IMR-90 (cell line): ENCODE data around the gene EPB41L4A. TPM values are rescaled to one million over a fixed set of nuclear protein-coding genes. Genes with fewer than 3 reads are reported as not detected.

Experiments
- ATAC-seq: fragments of 200-7000 bp; cut with Tn5 transposase; 2 replicates; pipeline ENCODE4 v1.9.1; 2020; ENCODE audit warnings: low read depth, mild to moderate bottlenecking, moderate library complexity
- BruUV-seq: library from RNA; stranded (reverse); fragments of 400-500 nt; replicated peaks from 2 replicates; lab custom pipeline; 2021; lab: Mats Ljungman, UMichigan
- CTCF ChIA-PET: fragments of 300-600 bp; formaldehyde crosslinking; extraction: SDS; loops from one replicate; lab custom pipeline; 2021; ENCODE audit warnings: antibody characterized with exemption; lab: Yijun Ruan, JAX
- POLR2A ChIA-PET: fragments of 300-600 bp; sonication (Branson Sonifier 250); formaldehyde crosslinking; loops from one replicate; lab custom pipeline; 2022; ENCODE audit warnings: antibody characterized with exemption; ENCODE audit not compliant: unreplicated experiment; lab: Charles Lee
- DNase-seq: peaks from one replicate; pipeline ENCODE4 v3.0.0; 2013
- H2AFZ ChIP-seq: replicated peaks from 2 replicates; pipeline ENCODE3; 2013; ENCODE audit warnings: low read length, mild to moderate bottlenecking; ENCODE audit not compliant: poor library complexity
- H2AK5ac ChIP-seq: 2 replicates; pipeline ENCODE4 v1.6.1; 2013; ENCODE audit warnings: low read depth, low read length, inconsistent platforms
- H2AK9ac ChIP-seq: replicated peaks from 2 replicates; pipeline ENCODE3; 2013; ENCODE audit warnings: mild to moderate bottlenecking, low read depth, low read length, moderate library complexity; ENCODE audit not compliant: poor library complexity
- H2BK120ac ChIP-seq: 2 replicates; pipeline ENCODE4 v1.6.1; 2013; ENCODE audit warnings: low read depth, low read length, inconsistent platforms
- H2BK15ac ChIP-seq: 3 replicates; pipeline ENCODE4 v1.6.1; 2013; ENCODE audit warnings: low read depth, low read length, inconsistent platforms
- H2BK20ac ChIP-seq: 2 replicates; pipeline ENCODE4 v1.6.1; 2013; ENCODE audit warnings: low read depth, mild to moderate bottlenecking, inconsistent platforms, low read length, moderate library complexity
- H2BK5ac ChIP-seq: 2 replicates; pipeline ENCODE4 v1.6.1; 2013; ENCODE audit warnings: mild to moderate bottlenecking, low read depth, low read length, inconsistent platforms; ENCODE audit not compliant: poor library complexity, severe bottlenecking
- H3K14ac ChIP-seq: replicated peaks from 2 replicates; pipeline ENCODE4 v1.6.1; 2013; ENCODE audit warnings: low read depth, low read length, inconsistent platforms
- H3K18ac ChIP-seq: 2 replicates; pipeline ENCODE4 v1.6.1; 2013; ENCODE audit warnings: low read depth, low read length, control low read depth
- H3K23ac ChIP-seq: 2 replicates; pipeline ENCODE4 v1.6.1; 2013; ENCODE audit warnings: low read depth, low read length, inconsistent platforms
- H3K27ac ChIP-seq: 2 replicates; pipeline ENCODE4 v1.5.1; 2013; ENCODE audit warnings: mild to moderate bottlenecking, control low read depth, low read length; ENCODE audit not compliant: insufficient read depth
- H3K27me3 ChIP-seq: 2 replicates; pipeline ENCODE4 v1.6.1; 2013; ENCODE audit warnings: low read length; ENCODE audit not compliant: control insufficient read depth, insufficient read depth
- H3K36me3 ChIP-seq: 2 replicates; pipeline ENCODE4 v1.6.1; 2013; ENCODE audit warnings: low read length, mixed read lengths; ENCODE audit not compliant: control insufficient read depth, insufficient read depth
- H3K4ac ChIP-seq: 2 replicates; pipeline ENCODE4 v1.6.1; 2013; ENCODE audit warnings: low read depth, low read length, inconsistent platforms
- H3K4me1 ChIP-seq: 2 replicates; pipeline ENCODE4 v1.6.1; 2013; ENCODE audit warnings: low read length, mixed read lengths; ENCODE audit not compliant: control insufficient read depth, insufficient read depth
- H3K4me2 ChIP-seq: 2 replicates; pipeline ENCODE4 v1.6.1; 2013; ENCODE audit warnings: low read depth, mild to moderate bottlenecking, control low read depth, low read length, moderate library complexity
- H3K4me3 ChIP-seq: 2 replicates; pipeline ENCODE4 v1.5.1; 2013; ENCODE audit warnings: low read depth, mild to moderate bottlenecking, control low read depth, low read length, moderate library complexity; ENCODE audit not compliant: insufficient read depth
- H3K56ac ChIP-seq: 2 replicates; pipeline ENCODE4 v1.6.1; 2013; ENCODE audit warnings: low read length, inconsistent platforms; ENCODE audit not compliant: insufficient read depth; ENCODE audit errors: extremely low read depth
- H3K79me1 ChIP-seq, 2 experiments: 2 replicates each; pipeline ENCODE4 v1.6.1; 2013; ENCODE audit warnings: low read length in 2 of 2, inconsistent platforms in 1 of 2, low read depth in 1 of 2
- H3K9ac ChIP-seq: 2 replicates; pipeline ENCODE4 v1.6.1; 2013; ENCODE audit warnings: low read depth, low read length, control low read depth
- H3K9me1 ChIP-seq: 2 replicates; pipeline ENCODE4 v1.6.1; 2013; ENCODE audit warnings: low read length, inconsistent platforms; ENCODE audit not compliant: insufficient read depth
- H3K9me3 ChIP-seq: 2 replicates; pipeline ENCODE4 v1.6.1; 2013; ENCODE audit warnings: low read length; ENCODE audit not compliant: control insufficient read depth, insufficient read depth
- H4K20me1 ChIP-seq: 2 replicates; pipeline ENCODE4 v1.6.1; 2013; ENCODE audit warnings: low read length, inconsistent platforms; ENCODE audit not compliant: insufficient read depth
- H4K5ac ChIP-seq: 2 replicates; pipeline ENCODE4 v1.6.1; 2013; ENCODE audit warnings: mild to moderate bottlenecking, low read depth, low read length, control low read depth
- H4K8ac ChIP-seq, 2 experiments: 2 replicates each; pipeline ENCODE4 v1.6.1; 2013; ENCODE audit warnings: low read depth in 2 of 2, low read length in 2 of 2, control low read depth in 1 of 2, inconsistent platforms in 1 of 2
- H4K91ac ChIP-seq: 2 replicates; pipeline ENCODE4 v1.6.1; 2013; ENCODE audit warnings: low read depth, low read length, inconsistent platforms; ENCODE audit not compliant: insufficient read depth
- BHLHE40 ChIP-seq: fragments of 150-350 bp; IDR thresholded peaks from 2 replicates; pipeline ENCODE4 v1.6.1; 2016; ENCODE audit warnings: mild to moderate bottlenecking, low read depth, low read length
- CEBPB ChIP-seq: IDR thresholded peaks from 2 replicates; pipeline ENCODE4 v1.6.1; 2012; ENCODE audit warnings: low read depth, low read length, improper control_type of control experiment
- CHD1 ChIP-seq: IDR thresholded peaks from 2 replicates; pipeline ENCODE4 v1.6.1; 2012; ENCODE audit warnings: low read depth, low read length, improper control_type of control experiment
- FOS ChIP-seq: fragments of 150-350 bp; IDR thresholded peaks from 2 replicates; pipeline ENCODE4 v1.6.1; 2016; ENCODE audit warnings: low read depth, low read length
- MAFK ChIP-seq: IDR thresholded peaks from 2 replicates; pipeline ENCODE4 v1.6.1; 2012; ENCODE audit warnings: low read depth, low read length, improper control_type of control experiment
- MAZ ChIP-seq: IDR thresholded peaks from 2 replicates; pipeline ENCODE4 v1.6.1; 2012; ENCODE audit warnings: low read depth, mild to moderate bottlenecking, low read length, improper control_type of control experiment, moderate library complexity, borderline replicate concordance
- MXI1 ChIP-seq: IDR thresholded peaks from 2 replicates; pipeline ENCODE4 v1.6.1; 2012; ENCODE audit warnings: low read depth, mild to moderate bottlenecking, low read length, moderate library complexity, borderline replicate concordance
- NFE2L2 ChIP-seq: fragments of 150-350 bp; IDR thresholded peaks from 2 replicates; pipeline ENCODE4 v1.6.1; 2016; ENCODE audit warnings: low read depth, mild to moderate bottlenecking, low read length
- POLR2A ChIP-seq: IDR thresholded peaks from 2 replicates; pipeline ENCODE4 v1.6.1; 2012; ENCODE audit warnings: mild to moderate bottlenecking, low read depth, low read length
- RAD21 ChIP-seq: IDR thresholded peaks from 2 replicates; pipeline ENCODE4 v1.6.1; 2012; ENCODE audit warnings: low read length, improper control_type of control experiment
- RCOR1 ChIP-seq: IDR thresholded peaks from 2 replicates; pipeline ENCODE4 v1.6.1; 2012; ENCODE audit warnings: mild to moderate bottlenecking, low read length, improper control_type of control experiment; ENCODE audit not compliant: insufficient replicate concordance
- RFX5 ChIP-seq: IDR thresholded peaks from 2 replicates; pipeline ENCODE4 v1.8.0; 2012; ENCODE audit warnings: low read depth, mild to moderate bottlenecking, low read length, moderate library complexity
- SMC3 ChIP-seq: fragments of 150-350 bp; IDR thresholded peaks from 2 replicates; pipeline ENCODE4 v1.6.1; 2016; ENCODE audit warnings: low read depth, mild to moderate bottlenecking, antibody characterized with exemption, low read length, moderate library complexity
- WGBS, 2 experiments: methylation state at CpG; one replicate each; pipeline versions ENCODE4 v1.1.5 to v1.1.7; 2013; ENCODE audit warnings: missing lambda C conversion rate in 2 of 2; ENCODE audit not compliant: insufficient read length in 1 of 2; ENCODE audit errors: extremely low coverage in 2 of 2; 5-methylcytosine and 5-hydroxymethylcytosine counted together
- dilution Hi-C: fragments of 300-500 bp; cut with HindIII; formaldehyde crosslinking; loops from one replicate; pipeline ENCODE4 v1.14.3; 2018; ENCODE audit warnings: low sequenced_read_pairs; ENCODE audit not compliant: unreplicated experiment
- in situ Hi-C: fragments of 300-500 bp; cut with MboI; formaldehyde crosslinking; loops from 3 replicates; pipeline ENCODE4 v1.14.3; 2019; ENCODE audit warnings: low sequenced_read_pairs, inconsistent platforms, mixed read lengths
- intact Hi-C: fragments of 100-400 bp; cut with micrococcal nuclease; formaldehyde crosslinking; loops from 2 replicates; pipeline ENCODE4 v1.10.0; 2022
- polyA plus RNA-seq, 3 experiments: library from polyadenylated mRNA; depleted of rRNA; stranded (reverse); fragments of >200 nt; gene quantifications; 2 replicates each; pipeline ENCODE4 v1.2.3, GENCODE V29; 2012; ENCODE audit warnings: low replicate concordance in 1 of 3
- total RNA-seq: library from RNA; depleted of rRNA; stranded (reverse); fragments of >200 nt; gene quantifications from 2 replicates; pipeline ENCODE4 v1.2.3, GENCODE V29; 2012
- TF ChIP-seq, protein P1 (sequence below): fragments of 150-350 bp; IDR thresholded peaks from 2 replicates; pipeline ENCODE4 v1.6.1; 2016; ENCODE audit warnings: low read depth, mild to moderate bottlenecking, low read length, moderate library complexity, borderline replicate concordance
- TF ChIP-seq, protein P2 (sequence below): conservative IDR thresholded peaks from 2 replicates; pipeline ENCODE4 v1.5.1; 2012; ENCODE audit warnings: mild to moderate bottlenecking, low read depth, low read length, improper control_type of control experiment
- TF ChIP-seq, protein P3 (sequence below): fragments of 150-350 bp; IDR thresholded peaks from 2 replicates; pipeline ENCODE4 v1.6.1; 2017; ENCODE audit warnings: mild to moderate bottlenecking, antibody characterized with exemption, low read length, low read depth

The EPB41L4A gene
- total and polyA plus RNA-seq, 2 of the 4 experiments (the other 2 are of a cell fraction): under 0.01 to 0.02 TPM

DNA sequence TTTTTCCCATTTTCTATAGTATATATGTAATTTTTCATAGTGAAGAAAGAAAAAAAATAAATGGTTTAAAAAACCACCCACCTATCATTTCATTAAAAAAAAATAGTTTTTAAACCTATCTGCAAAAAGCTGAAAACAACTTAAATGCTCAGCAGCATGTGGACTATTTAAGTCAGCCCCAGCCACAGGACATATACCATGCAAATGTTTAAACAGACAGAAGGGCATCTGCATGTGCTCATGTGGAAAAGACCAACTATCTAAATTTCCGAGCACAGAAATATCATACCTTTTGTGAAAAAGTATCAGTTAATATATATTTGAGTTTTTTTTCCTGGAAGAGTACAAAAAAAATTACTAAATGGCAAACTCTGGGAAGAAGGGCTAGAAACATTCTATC is 143.4 kb downstream of the EPB41L4A start:
- Histone ChIP-seq H2BK15ac (no peak overlapping the region), H2AFZ (no peak overlapping the region), H3K36me3 (no peaks in the 10 kb centered on the region), H3K4me3 (no peak overlapping the region), H4K8ac (no peak overlapping the region), H3K79me1 (no peaks in the 10 kb centered on the region), H2AK5ac (no peak overlapping the region), H3K14ac (no peak overlapping the region), H3K9me3 (no peaks in the 10 kb centered on the region), H2BK120ac (no peak overlapping the region), H4K20me1 (no peaks in the 10 kb centered on the region), H3K27me3 (no peaks in the 10 kb centered on the region), H3K9me1 (no peaks in the 10 kb centered on the region), H4K91ac (no peak overlapping the region), H3K56ac (no peak overlapping the region), H3K4me2 (no peak overlapping the region), H3K27ac (no peak overlapping the region), H3K18ac (no peak overlapping the region), H3K23ac (no peak overlapping the region), H2BK5ac (no peak overlapping the region), H3K9ac (no peak overlapping the region), H2BK20ac (no peak overlapping the region), H4K5ac (no peak overlapping the region), H3K4ac (no peak overlapping the region), H2AK9ac (no peak overlapping the region), H3K4me1 (no peaks in the 10 kb centered on the region)
- WGBS, 2 experiments: no CpG with 5 or more reads among the region's 1 CpG
- intact Hi-C loops: no loop called here
- ChIA-PET POLR2A (no interaction called here), CTCF (interaction anchor here (0.7 kb wide), 1 partner anchor 91 kb away, joined by 3 read pairs; no protein-coding TSS in a partner anchor)
- BruUV-seq: no TSS peak
- TF ChIP-seq BHLHE40: no peak
- no peak for TF ChIP-seq NFE2L2
- TF ChIP-seq RCOR1: no peak
- TF ChIP-seq, protein P1, sequence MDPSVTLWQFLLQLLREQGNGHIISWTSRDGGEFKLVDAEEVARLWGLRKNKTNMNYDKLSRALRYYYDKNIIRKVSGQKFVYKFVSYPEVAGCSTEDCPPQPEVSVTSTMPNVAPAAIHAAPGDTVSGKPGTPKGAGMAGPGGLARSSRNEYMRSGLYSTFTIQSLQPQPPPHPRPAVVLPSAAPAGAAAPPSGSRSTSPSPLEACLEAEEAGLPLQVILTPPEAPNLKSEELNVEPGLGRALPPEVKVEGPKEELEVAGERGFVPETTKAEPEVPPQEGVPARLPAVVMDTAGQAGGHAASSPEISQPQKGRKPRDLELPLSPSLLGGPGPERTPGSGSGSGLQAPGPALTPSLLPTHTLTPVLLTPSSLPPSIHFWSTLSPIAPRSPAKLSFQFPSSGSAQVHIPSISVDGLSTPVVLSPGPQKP: no peak
- TF ChIP-seq CHD1: no peak
- TF ChIP-seq SMC3: no peak
- no peak for TF ChIP-seq CEBPB
- TF ChIP-seq, protein P2, sequence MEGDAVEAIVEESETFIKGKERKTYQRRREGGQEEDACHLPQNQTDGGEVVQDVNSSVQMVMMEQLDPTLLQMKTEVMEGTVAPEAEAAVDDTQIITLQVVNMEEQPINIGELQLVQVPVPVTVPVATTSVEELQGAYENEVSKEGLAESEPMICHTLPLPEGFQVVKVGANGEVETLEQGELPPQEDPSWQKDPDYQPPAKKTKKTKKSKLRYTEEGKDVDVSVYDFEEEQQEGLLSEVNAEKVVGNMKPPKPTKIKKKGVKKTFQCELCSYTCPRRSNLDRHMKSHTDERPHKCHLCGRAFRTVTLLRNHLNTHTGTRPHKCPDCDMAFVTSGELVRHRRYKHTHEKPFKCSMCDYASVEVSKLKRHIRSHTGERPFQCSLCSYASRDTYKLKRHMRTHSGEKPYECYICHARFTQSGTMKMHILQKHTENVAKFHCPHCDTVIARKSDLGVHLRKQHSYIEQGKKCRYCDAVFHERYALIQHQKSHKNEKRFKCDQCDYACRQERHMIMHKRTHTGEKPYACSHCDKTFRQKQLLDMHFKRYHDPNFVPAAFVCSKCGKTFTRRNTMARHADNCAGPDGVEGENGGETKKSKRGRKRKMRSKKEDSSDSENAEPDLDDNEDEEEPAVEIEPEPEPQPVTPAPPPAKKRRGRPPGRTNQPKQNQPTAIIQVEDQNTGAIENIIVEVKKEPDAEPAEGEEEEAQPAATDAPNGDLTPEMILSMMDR: no peak
- TF ChIP-seq MAZ: no peak
- TF ChIP-seq MAFK: no peak
- TF ChIP-seq POLR2A: no peak
- no peak for TF ChIP-seq RFX5
- no peak for TF ChIP-seq MXI1
- TF ChIP-seq FOS: no peak
- TF ChIP-seq, protein P3, sequence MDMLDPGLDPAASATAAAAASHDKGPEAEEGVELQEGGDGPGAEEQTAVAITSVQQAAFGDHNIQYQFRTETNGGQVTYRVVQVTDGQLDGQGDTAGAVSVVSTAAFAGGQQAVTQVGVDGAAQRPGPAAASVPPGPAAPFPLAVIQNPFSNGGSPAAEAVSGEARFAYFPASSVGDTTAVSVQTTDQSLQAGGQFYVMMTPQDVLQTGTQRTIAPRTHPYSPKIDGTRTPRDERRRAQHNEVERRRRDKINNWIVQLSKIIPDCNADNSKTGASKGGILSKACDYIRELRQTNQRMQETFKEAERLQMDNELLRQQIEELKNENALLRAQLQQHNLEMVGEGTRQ: no peak
- no peak for TF ChIP-seq RAD21
- DNase-seq (no peak), ATAC-seq (no peak)
- in situ Hi-C loops: no loop called here
- dilution Hi-C loops: no loop called here
